Measurements from ENCODE around the gene ADRA1B.

- no peak for TF ChIP-seq POLR2AphosphoS5 (IDR thresholded peaks at IDR 0.05; ENCODE audit: low read depth, low read length)
- TF ChIP-seq REST (IDR thresholded peaks at IDR 0.05; ENCODE audit: insufficient read depth in 1 of 2, low read depth in 2 of 2, low read length in 2 of 2): no peak
- no peak for TF ChIP-seq SIN3A (IDR thresholded peaks at IDR 0.05; ENCODE audit: borderline replicate concordance, insufficient read depth, low read length)
- TF ChIP-seq TAF1 (IDR thresholded peaks at IDR 0.05; ENCODE audit: borderline replicate concordance, insufficient read depth, low read length): no peak
Measured at GRCh38 chr5:159975462-159976019, 59.3 kb downstream of the ADRA1B start.
